ENCODE results near the gene CSF2. TPM values are rescaled to one million over a fixed set of nuclear protein-coding genes. Genes with fewer than 3 reads are reported as not detected.
A peak's percentile ranks its signal among the peaks of the same experiment; 100 is the strongest.

Gene CSF2
- total and polyA plus RNA-seq, 2 of the 4 experiments (the other 2 are of a cell fraction), result 0.31 TPM; not detected in 1

GRCh38 chr5:132099905-132100304, 26.3 kb downstream of the CSF2 start:
- in situ Hi-C loops (cut with MboI; ENCODE audit: low sequenced_read_pairs) (loop anchor here (25.0 kb wide), 1 partner anchor 387 kb away; the partner anchor contains the start of gene IRF1), dilution Hi-C loops (cut with HindIII; ENCODE audit: low sequenced_read_pairs, unreplicated experiment) (no loop called here), intact Hi-C loops (cut with micrococcal nuclease) (no loop called here)
- Histone ChIP-seq H4K5ac (ENCODE audit: low read depth, low read length) (no peak overlapping the region), H2AK5ac (ENCODE audit: low read depth, low read length) (peak overlapping the region; percentile 35; the same call in 1 of the 2 replicates), H3K23ac (ENCODE audit: low read depth, low read length) (no peak overlapping the region), H3K14ac (replicated peaks; ENCODE audit: low read depth, low read length) (peak overlapping the region; percentile 7), H3K9me3 (ENCODE audit: control insufficient read depth, insufficient read depth, low read length) (no peaks in the 10 kb centered on the region), H4K91ac (ENCODE audit: insufficient read depth, low read depth, low read length) (no peak overlapping the region), H3K79me1 (ENCODE audit: low read depth in 1 of 2, low read length in 2 of 2) (no peaks in the 10 kb centered on the region), H3K4me1 (ENCODE audit: control insufficient read depth, insufficient read depth, low read length) (peaks cover 35% of the 10 kb centered on the region), H2AK9ac (replicated peaks; ENCODE audit: low read depth, low read length, poor library complexity) (no peak overlapping the region), H3K4ac (ENCODE audit: low read depth, low read length) (no peak overlapping the region; the same call in 1 of the 2 replicates), H2AFZ (replicated peaks; ENCODE audit: low read length, poor library complexity) (no peak overlapping the region), H2BK15ac (ENCODE audit: low read depth, low read length) (peak overlapping the region; percentile 43; the same call in 1 of the 3 replicates), H3K4me2 (ENCODE audit: low read depth, low read length) (no peak overlapping the region), H3K9ac (ENCODE audit: low read depth, low read length) (no peak overlapping the region), H2BK120ac (ENCODE audit: low read depth, low read length) (no peak overlapping the region), H4K8ac (ENCODE audit: low read depth in 2 of 2, low read length in 2 of 2) (no peak overlapping the region), H3K56ac (ENCODE audit: extremely low read depth, insufficient read depth, low read length) (no peak overlapping the region), H3K4me3 (ENCODE audit: insufficient read depth, low read depth, low read length) (no peak overlapping the region), H3K36me3 (ENCODE audit: control insufficient read depth, insufficient read depth, low read length) (no peaks in the 10 kb centered on the region), H3K9me1 (ENCODE audit: insufficient read depth, low read length) (peaks cover 43% of the 10 kb centered on the region), H2BK5ac (ENCODE audit: low read depth, low read length, poor library complexity, severe bottlenecking) (no peak overlapping the region), H3K27ac (ENCODE audit: insufficient read depth, low read length) (no peak overlapping the region), H4K20me1 (ENCODE audit: insufficient read depth, low read length) (no peaks in the 10 kb centered on the region), H3K18ac (ENCODE audit: low read depth, low read length) (no peak overlapping the region), H3K27me3 (ENCODE audit: control insufficient read depth, insufficient read depth, low read length) (no peaks in the 10 kb centered on the region), H2BK20ac (ENCODE audit: low read depth, low read length) (peak overlapping the region; percentile 34; the same call in 1 of the 2 replicates)
- WGBS, 2 experiments (ENCODE audit: extremely low coverage in 2 of 2, insufficient read length in 1 of 2), result 96% methylated on average over 3 of the region's 3 CpGs; no CpG with 5 or more reads in 1 of the 2 experiments
- ChIA-PET CTCF (no interaction called here), POLR2A (ENCODE audit: unreplicated experiment) (no interaction called here)
- ATAC-seq (ENCODE audit: low read depth), result no peak
- no TSS peak for BruUV-seq (replicated peaks)
- no peak for DNase-seq
- no peak for TF ChIP-seq CEBPB (IDR thresholded peaks at IDR 0.05; ENCODE audit: low read depth, low read length)
- TF ChIP-seq MAZ (IDR thresholded peaks at IDR 0.05; ENCODE audit: borderline replicate concordance, low read depth, low read length), result no peak
- no peak for TF ChIP-seq NFE2L2 (IDR thresholded peaks at IDR 0.05; ENCODE audit: low read depth, low read length)
- TF ChIP-seq MAFK (IDR thresholded peaks at IDR 0.05; ENCODE audit: low read depth, low read length), result no peak
- no peak for TF ChIP-seq RAD21 (IDR thresholded peaks at IDR 0.05; ENCODE audit: low read length)
- TF ChIP-seq RFX5 (IDR thresholded peaks at IDR 0.05; ENCODE audit: low read depth, low read length), result no peak
- TF ChIP-seq ELK1 (IDR thresholded peaks at IDR 0.05; ENCODE audit: borderline replicate concordance, low read depth, low read length), result no peak
- TF ChIP-seq BHLHE40 (IDR thresholded peaks at IDR 0.05; ENCODE audit: low read depth, low read length), result no peak
- no peak for TF ChIP-seq MXI1 (IDR thresholded peaks at IDR 0.05; ENCODE audit: borderline replicate concordance, low read depth, low read length)
- TF ChIP-seq RCOR1 (IDR thresholded peaks at IDR 0.05; ENCODE audit: insufficient replicate concordance, low read length), result no peak
- TF ChIP-seq CTCF (conservative IDR thresholded peaks at IDR 0.05; ENCODE audit: low read depth, low read length), result no peak
- no peak for TF ChIP-seq FOS (IDR thresholded peaks at IDR 0.05; ENCODE audit: low read depth, low read length)
- no peak for TF ChIP-seq CHD1 (IDR thresholded peaks at IDR 0.05; ENCODE audit: low read depth, low read length)
